GM23338 (cell line): ENCODE data around the gene CHRM5.

Source experiments
- CREB1 ChIP-seq: fragments of 250-450 bp; sonication (Bioruptor Pico); IDR thresholded peaks from 2 replicates; pipeline ENCODE4 v1.5.0; 2020; ENCODE audit warnings: low read depth, mild to moderate bottlenecking, moderate library complexity
- CTCF ChIP-seq, 2 experiments: fragments of 200-600 bp in 1 of 2; sonication (generic) in 1 of 2; conservative IDR thresholded peaks; 2 replicates each; pipeline versions ENCODE4 v1.5.1 to v1.6.1; 2016 to 2017; ENCODE audit warnings: antibody characterized with exemption in 2 of 2, low read depth in 2 of 2, mild to moderate bottlenecking in 2 of 2, moderate library complexity in 1 of 2
- ETS1 ChIP-seq: IDR thresholded peaks from 2 replicates; pipeline ENCODE4 v1.6.1; 2016; ENCODE audit warnings: antibody characterized with exemption
- EZH2 ChIP-seq: fragments of 200-600 bp; sonication (generic); IDR thresholded peaks from one replicate; pipeline ENCODE4 v1.8.0; 2017; ENCODE audit warnings: antibody characterized with exemption, mild to moderate bottlenecking, low read depth; ENCODE audit not compliant: unreplicated experiment
- EZH2phosphoT487 ChIP-seq: fragments of 200-600 bp; sonication (generic); IDR thresholded peaks from one replicate; pipeline ENCODE4 v1.8.1; 2018; ENCODE audit warnings: antibody characterized with exemption; ENCODE audit not compliant: unreplicated experiment
- JUNB ChIP-seq: IDR thresholded peaks from one replicate; pipeline ENCODE4 v1.6.1; 2016; ENCODE audit warnings: antibody characterized with exemption; ENCODE audit not compliant: unreplicated experiment
- NANOG ChIP-seq: IDR thresholded peaks from 2 replicates; pipeline ENCODE4 v1.6.1; 2016; ENCODE audit warnings: antibody characterized with exemption, borderline replicate concordance
- POLR2AphosphoS5 ChIP-seq: IDR thresholded peaks from 2 replicates; pipeline ENCODE4 v1.6.1; 2016; ENCODE audit warnings: antibody characterized with exemption, low read depth
- STAT1 ChIP-seq: IDR thresholded peaks from one replicate; pipeline ENCODE4 v1.6.1; 2016; ENCODE audit warnings: antibody characterized with exemption; ENCODE audit not compliant: unreplicated experiment
- TF ChIP-seq, protein P1 (sequence below): IDR thresholded peaks from one replicate; pipeline ENCODE4 v1.6.1; 2018; ENCODE audit warnings: antibody characterized with exemption; ENCODE audit not compliant: unreplicated experiment

- no peak for TF ChIP-seq CTCF (conservative IDR thresholded peaks at IDR 0.05; ENCODE audit: low read depth in 2 of 2)
- no peak for TF ChIP-seq EZH2
- TF ChIP-seq EZH2phosphoT487 = no peak
- no peak for TF ChIP-seq POLR2AphosphoS5
- TF ChIP-seq STAT1 = no peak
- TF ChIP-seq, protein P1, sequence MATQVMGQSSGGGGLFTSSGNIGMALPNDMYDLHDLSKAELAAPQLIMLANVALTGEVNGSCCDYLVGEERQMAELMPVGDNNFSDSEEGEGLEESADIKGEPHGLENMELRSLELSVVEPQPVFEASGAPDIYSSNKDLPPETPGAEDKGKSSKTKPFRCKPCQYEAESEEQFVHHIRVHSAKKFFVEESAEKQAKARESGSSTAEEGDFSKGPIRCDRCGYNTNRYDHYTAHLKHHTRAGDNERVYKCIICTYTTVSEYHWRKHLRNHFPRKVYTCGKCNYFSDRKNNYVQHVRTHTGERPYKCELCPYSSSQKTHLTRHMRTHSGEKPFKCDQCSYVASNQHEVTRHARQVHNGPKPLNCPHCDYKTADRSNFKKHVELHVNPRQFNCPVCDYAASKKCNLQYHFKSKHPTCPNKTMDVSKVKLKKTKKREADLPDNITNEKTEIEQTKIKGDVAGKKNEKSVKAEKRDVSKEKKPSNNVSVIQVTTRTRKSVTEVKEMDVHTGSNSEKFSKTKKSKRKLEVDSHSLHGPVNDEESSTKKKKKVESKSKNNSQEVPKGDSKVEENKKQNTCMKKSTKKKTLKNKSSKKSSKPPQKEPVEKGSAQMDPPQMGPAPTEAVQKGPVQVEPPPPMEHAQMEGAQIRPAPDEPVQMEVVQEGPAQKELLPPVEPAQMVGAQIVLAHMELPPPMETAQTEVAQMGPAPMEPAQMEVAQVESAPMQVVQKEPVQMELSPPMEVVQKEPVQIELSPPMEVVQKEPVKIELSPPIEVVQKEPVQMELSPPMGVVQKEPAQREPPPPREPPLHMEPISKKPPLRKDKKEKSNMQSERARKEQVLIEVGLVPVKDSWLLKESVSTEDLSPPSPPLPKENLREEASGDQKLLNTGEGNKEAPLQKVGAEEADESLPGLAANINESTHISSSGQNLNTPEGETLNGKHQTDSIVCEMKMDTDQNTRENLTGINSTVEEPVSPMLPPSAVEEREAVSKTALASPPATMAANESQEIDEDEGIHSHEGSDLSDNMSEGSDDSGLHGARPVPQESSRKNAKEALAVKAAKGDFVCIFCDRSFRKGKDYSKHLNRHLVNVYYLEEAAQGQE = no peak
- no peak for TF ChIP-seq NANOG
- TF ChIP-seq ETS1 = no peak
- TF ChIP-seq CREB1 = no peak
- no peak for TF ChIP-seq JUNB
Observed at GRCh38 chr15:34106423-34106822, 138.1 kb downstream of the CHRM5 start.
